Measurements from ENCODE around the gene PPM1L. TPM values are rescaled to one million over a fixed set of nuclear protein-coding genes. Genes with fewer than 3 reads are reported as not detected.
"Not testable (repeated sequence)": the region's sequence is repeated elsewhere in the genome, so short reads cannot be mapped to it uniquely, and the experiment has no call there.

The PPM1L gene
- total RNA-seq, result 10 to 100 TPM in 1 of 2 donors, 1 to 10 TPM in 1; 3.5 to 14.6 TPM
- total RNA-seq, result 7.2 to 7.5 reads per million in 2 donors

- H3K9me3 ChIP-seq (ENCODE audit: control insufficient read depth, low read length, poor library complexity, severe bottlenecking), result no peaks in the 10 kb centered on the region
- Mint-ChIP-seq H3K4me1 (peaks cover 19% of the 10 kb centered on the region), H3K4me3 (peak within 1 kb of the TSS; percentile 95), H3K36me3 (ENCODE audit: low read depth) (no peaks in the 10 kb centered on the region), H3K27me3 (peaks cover 16% of the 10 kb centered on the region), H3K27ac (peak within 1 kb of the TSS; percentile 88)
- DNase-seq, result peak; percentile 47 to 55 (median 47)
- peak; percentile 53 for ATAC-seq
These were observed at the start of gene PPM1L for GRCh38 chr3:160755776-160756304. Gene PPM1L (plus strand): TSS chr3:160756231.

GRCh38 chr3:160707187-160707794 lies 48.7 kb upstream of the PPM1L start:
- Mint-ChIP-seq H3K36me3 (ENCODE audit: low read depth) (no peaks in the 10 kb centered on the region), H3K4me1 (no peaks in the 10 kb centered on the region), H3K27me3 (peaks cover 58% of the 10 kb centered on the region), H3K4me3 (no peak overlapping the region), H3K27ac (no peak overlapping the region)
- H3K9me3 ChIP-seq (ENCODE audit: control insufficient read depth, low read length, poor library complexity, severe bottlenecking), result no peaks in the 10 kb centered on the region
- ATAC-seq (peak; percentile 67), DNase-seq (no peak)

- Mint-ChIP-seq H3K4me1 (peaks cover 2% of the 10 kb centered on the region), H3K27ac (no peak overlapping the region), H3K36me3 (ENCODE audit: low read depth) (no peaks in the 10 kb centered on the region), H3K27me3 (peaks cover 60% of the 10 kb centered on the region), H3K4me3 (no peak overlapping the region)
- ATAC-seq, result no peak
- no peaks in the 10 kb centered on the region for H3K9me3 ChIP-seq (ENCODE audit: control insufficient read depth, low read length, poor library complexity, severe bottlenecking)
- no peak for DNase-seq
These were observed 46.4 kb upstream of the PPM1L start for GRCh38 chr3:160709477-160710182.

GRCh38 chr3:160713144-160713543 lies 42.9 kb upstream of the PPM1L start:
- not testable (repeated sequence) for H3K4me1 Mint-ChIP-seq; H3K27ac Mint-ChIP-seq; H3K9me3 ChIP-seq (ENCODE audit: control insufficient read depth, low read length, poor library complexity, severe bottlenecking); ATAC-seq; H3K36me3 Mint-ChIP-seq (ENCODE audit: low read depth); H3K4me3 Mint-ChIP-seq; DNase-seq
- peaks cover 55% of the 10 kb centered on the region for H3K27me3 Mint-ChIP-seq

GRCh38 chr3:160719710-160720109 lies 36.3 kb upstream of the PPM1L start:
- Mint-ChIP-seq H3K4me1 (no peaks in the 10 kb centered on the region), H3K27me3 (peaks cover 37% of the 10 kb centered on the region), H3K36me3 (ENCODE audit: low read depth) (peaks cover 2% of the 10 kb centered on the region), H3K4me3 (no peak overlapping the region), H3K27ac (no peak overlapping the region)
- ATAC-seq (no peak), DNase-seq (no peak)
- H3K9me3 ChIP-seq (ENCODE audit: control insufficient read depth, low read length, poor library complexity, severe bottlenecking), result no peaks in the 10 kb centered on the region

- H3K4me1 Mint-ChIP-seq, result peaks cover 2% of the 10 kb centered on the region
- no peak overlapping the region for H3K4me3 Mint-ChIP-seq
- no peak for DNase-seq
- peaks cover 36% of the 10 kb centered on the region for H3K27me3 Mint-ChIP-seq
- no peaks in the 10 kb centered on the region for H3K9me3 ChIP-seq (ENCODE audit: control insufficient read depth, low read length, poor library complexity, severe bottlenecking)
- ATAC-seq, result no peak
- peaks cover 2% of the 10 kb centered on the region for H3K36me3 Mint-ChIP-seq (ENCODE audit: low read depth)
- no peak overlapping the region for H3K27ac Mint-ChIP-seq
These were observed 35.8 kb upstream of the PPM1L start for GRCh38 chr3:160720123-160720746.

GRCh38 chr3:160722331-160722730 lies 33.7 kb upstream of the PPM1L start:
- peaks cover 2% of the 10 kb centered on the region for H3K4me1 Mint-ChIP-seq
- H3K9me3 ChIP-seq (ENCODE audit: control insufficient read depth, low read length, poor library complexity, severe bottlenecking), result no peaks in the 10 kb centered on the region
- peaks cover 24% of the 10 kb centered on the region for H3K27me3 Mint-ChIP-seq
- no peaks in the 10 kb centered on the region for H3K36me3 Mint-ChIP-seq (ENCODE audit: low read depth)
- H3K27ac Mint-ChIP-seq, result no peak overlapping the region
- no peak overlapping the region for H3K4me3 Mint-ChIP-seq
- ATAC-seq (no peak), DNase-seq (no peak)

- ATAC-seq (no peak), DNase-seq (no peak)
- no peaks in the 10 kb centered on the region for H3K9me3 ChIP-seq (ENCODE audit: control insufficient read depth, low read length, poor library complexity, severe bottlenecking)
- H3K36me3 Mint-ChIP-seq (ENCODE audit: low read depth), result no peaks in the 10 kb centered on the region
- H3K27me3 Mint-ChIP-seq, result peaks cover 17% of the 10 kb centered on the region
- H3K4me3 Mint-ChIP-seq, result no peak overlapping the region
- no peak overlapping the region for H3K27ac Mint-ChIP-seq
- H3K4me1 Mint-ChIP-seq, result peaks cover 2% of the 10 kb centered on the region
These were observed 30.7 kb upstream of the PPM1L start for GRCh38 chr3:160725338-160725737.

- ATAC-seq, result no peak
These were observed 20.2 kb upstream of the PPM1L start for GRCh38 chr3:160735826-160736225.

GRCh38 chr3:160738048-160738447 lies 18.0 kb upstream of the PPM1L start:
- peaks cover 5% of the 10 kb centered on the region for H3K36me3 Mint-ChIP-seq (ENCODE audit: low read depth)
- H3K9me3 ChIP-seq (ENCODE audit: control insufficient read depth, low read length, poor library complexity, severe bottlenecking), result no peaks in the 10 kb centered on the region
- ATAC-seq, result no peak
- H3K4me3 Mint-ChIP-seq, result no peak overlapping the region
- no peak overlapping the region for H3K27ac Mint-ChIP-seq
- no peaks in the 10 kb centered on the region for H3K4me1 Mint-ChIP-seq
- DNase-seq, result no peak
- peaks cover 50% of the 10 kb centered on the region for H3K27me3 Mint-ChIP-seq

More at GRCh38 chr3:160735826-160736225, 20.2 kb upstream of the PPM1L start:
- Mint-ChIP-seq H3K27me3 (peaks cover 29% of the 10 kb centered on the region), H3K4me3 (no peak overlapping the region), H3K36me3 (ENCODE audit: low read depth) (peaks cover 2% of the 10 kb centered on the region), H3K4me1 (no peaks in the 10 kb centered on the region), H3K27ac (no peak overlapping the region)
- DNase-seq, result no peak
- H3K9me3 ChIP-seq (ENCODE audit: control insufficient read depth, low read length, poor library complexity, severe bottlenecking), result no peaks in the 10 kb centered on the region

- ATAC-seq, result no peak
These were observed 17.0 kb upstream of the PPM1L start for GRCh38 chr3:160739079-160739478.

GRCh38 chr3:160746976-160747375 lies 9.1 kb upstream of the PPM1L start:
- Mint-ChIP-seq H3K36me3 (ENCODE audit: low read depth) (peaks cover 8% of the 10 kb centered on the region), H3K27ac (no peak overlapping the region), H3K4me3 (no peak overlapping the region), H3K27me3 (peaks cover 41% of the 10 kb centered on the region), H3K4me1 (peaks cover 2% of the 10 kb centered on the region)
- ATAC-seq (no peak), DNase-seq (no peak)
- no peaks in the 10 kb centered on the region for H3K9me3 ChIP-seq (ENCODE audit: control insufficient read depth, low read length, poor library complexity, severe bottlenecking)

More at GRCh38 chr3:160739079-160739478, 17.0 kb upstream of the PPM1L start:
- Mint-ChIP-seq H3K27me3 (peaks cover 60% of the 10 kb centered on the region), H3K36me3 (ENCODE audit: low read depth) (peaks cover 10% of the 10 kb centered on the region), H3K4me3 (no peak overlapping the region), H3K27ac (no peak overlapping the region), H3K4me1 (no peaks in the 10 kb centered on the region)
- H3K9me3 ChIP-seq (ENCODE audit: control insufficient read depth, low read length, poor library complexity, severe bottlenecking), result no peaks in the 10 kb centered on the region
- no peak for DNase-seq

- H3K27me3 Mint-ChIP-seq, result peaks cover 36% of the 10 kb centered on the region
- no peak overlapping the region for H3K27ac Mint-ChIP-seq
- no peak for ATAC-seq
- no peak overlapping the region for H3K4me3 Mint-ChIP-seq
- H3K36me3 Mint-ChIP-seq (ENCODE audit: low read depth), result peaks cover 8% of the 10 kb centered on the region
- no peaks in the 10 kb centered on the region for H3K9me3 ChIP-seq (ENCODE audit: control insufficient read depth, low read length, poor library complexity, severe bottlenecking)
- peaks cover 2% of the 10 kb centered on the region for H3K4me1 Mint-ChIP-seq
- no peak for DNase-seq
These were observed 8.6 kb upstream of the PPM1L start for GRCh38 chr3:160747422-160747821.
